HG03342 (cell line): ENCODE results near the gene TRIM56.
"Not testable (repeated sequence)": the region's sequence is repeated elsewhere in the genome, so short reads cannot be mapped to it uniquely, and the experiment has no call there.

Experiments
- ATAC-seq: cut with Tn5 transposase; IDR thresholded peaks from one replicate; pipeline ENCODE4 v1.9.1; 2021; ENCODE audit warnings: mild to moderate bottlenecking, moderate library complexity; ENCODE audit not compliant: unreplicated experiment

Gene TRIM56

GRCh38 chr7:101109368-101109767, 24.1 kb downstream of the TRIM56 start:
- ATAC-seq: no peak

- no peak for ATAC-seq
These were observed 26.0 kb downstream of the TRIM56 start for GRCh38 chr7:101111261-101111660.

GRCh38 chr7:101112233-101112632, 27.0 kb downstream of the TRIM56 start:
- ATAC-seq: no peak

- not testable (repeated sequence) for ATAC-seq
These were observed 27.9 kb downstream of the TRIM56 start for GRCh38 chr7:101113140-101113539.

- ATAC-seq: no peak
These were observed 28.6 kb downstream of the TRIM56 start for GRCh38 chr7:101113836-101114235.

GRCh38 chr7:101114492-101114891, 29.2 kb downstream of the TRIM56 start:
- no peak for ATAC-seq

- ATAC-seq: no peak
These were observed 29.9 kb downstream of the TRIM56 start for GRCh38 chr7:101115215-101115614.

GRCh38 chr7:101116898-101117297, 31.6 kb downstream of the TRIM56 start:
- no peak for ATAC-seq

- no peak for ATAC-seq
These were observed 33.6 kb downstream of the TRIM56 start for GRCh38 chr7:101118856-101119255.

GRCh38 chr7:101119876-101120275, 34.6 kb downstream of the TRIM56 start:
- no peak for ATAC-seq

- ATAC-seq: no peak
These were observed 35.0 kb downstream of the TRIM56 start for GRCh38 chr7:101120315-101120714.

GRCh38 chr7:101121631-101121990, 36.3 kb downstream of the TRIM56 start:
- not testable (repeated sequence) for ATAC-seq

- ATAC-seq: no peak
These were observed 37.0 kb downstream of the TRIM56 start for GRCh38 chr7:101121991-101122932.

- no peak for ATAC-seq
These were observed 37.8 kb downstream of the TRIM56 start for GRCh38 chr7:101122933-101123702.

- no peak for ATAC-seq
These were observed 38.4 kb downstream of the TRIM56 start for GRCh38 chr7:101123703-101124068.

GRCh38 chr7:101124376-101125056, 39.2 kb downstream of the TRIM56 start:
- no peak for ATAC-seq

GRCh38 chr7:101125989-101126650, 40.8 kb downstream of the TRIM56 start:
- ATAC-seq: peak; percentile 60

GRCh38 chr7:101126651-101127459, 41.6 kb downstream of the TRIM56 start, which contains the start of gene SERPINE1:
TSS of gene SERPINE1 (plus strand) at chr7:101127104. CDS start at chr7:101128394, 1,290 bp downstream.
- ATAC-seq: peak; percentile 47

- ATAC-seq: no peak
These were observed 42.3 kb downstream of the TRIM56 start for GRCh38 chr7:101127460-101128039.
